SK-N-SH (cell line): Measurements from ENCODE around the gene SLC22A17.

Experiments
- CHD2 ChIP-seq: fragments of 150-350 bp; IDR thresholded peaks from 2 replicates; pipeline ENCODE4 v1.6.1; 2018; ENCODE audit warnings: low read length; ENCODE audit not compliant: partially characterized antibody
- CTCF ChIP-seq: fragments of 200-600 bp; sonication (generic); IDR thresholded peaks from 2 replicates; pipeline ENCODE4 v1.6.1; 2017; ENCODE audit warnings: antibody characterized with exemption, mild to moderate bottlenecking, moderate library complexity
- ELF1 ChIP-seq: IDR thresholded peaks from 2 replicates; pipeline ENCODE4 v1.4.0; 2012
- EP300 ChIP-seq, 2 experiments: IDR thresholded peaks; 2 replicates each; pipeline versions ENCODE4 v1.4.0 to v1.6.1; 2012; ENCODE audit warnings: borderline replicate concordance in 1 of 2, low read depth in 1 of 2, low read length in 1 of 2
- FOSL2 ChIP-seq: IDR thresholded peaks from 2 replicates; pipeline ENCODE4 v1.4.0; 2012; ENCODE audit warnings: low read depth, mild to moderate bottlenecking, moderate library complexity, borderline replicate concordance
- GABPA ChIP-seq: IDR thresholded peaks from 2 replicates; pipeline ENCODE4 v1.4.0; 2012; ENCODE audit warnings: low read depth, mild to moderate bottlenecking
- GATA2 ChIP-seq: sonication (generic); formaldehyde crosslinking; IDR thresholded peaks from 2 replicates; pipeline ENCODE4 v1.5.0; 2020; ENCODE audit warnings: mild to moderate bottlenecking, missing genetic modification reagents
- IRF3 ChIP-seq: fragments of 150-350 bp; IDR thresholded peaks from 2 replicates; pipeline ENCODE4 v1.6.1; 2016; ENCODE audit warnings: mild to moderate bottlenecking, low read depth, low read length
- MAX ChIP-seq: IDR thresholded peaks from 2 replicates; pipeline ENCODE4 v1.4.0; 2012; ENCODE audit warnings: low read depth
- NFIC ChIP-seq: IDR thresholded peaks from 2 replicates; pipeline ENCODE4 v1.4.0; 2012; ENCODE audit warnings: borderline replicate concordance
- POLR2AphosphoS5 ChIP-seq: IDR thresholded peaks from 2 replicates; pipeline ENCODE4 v1.6.1; 2012; ENCODE audit warnings: low read depth, low read length
- REST ChIP-seq: IDR thresholded peaks from 2 replicates; pipeline ENCODE4 v1.6.1; 2012; ENCODE audit warnings: mild to moderate bottlenecking, low read depth, low read length, moderate library complexity

- TF ChIP-seq IRF3 (no peak), REST (no peak), CTCF (no peak), MAX (no peak), ELF1 (no peak), NFIC (no peak), POLR2AphosphoS5 (no peak), EP300 (IDR thresholded peaks at IDR 0.05; ENCODE audit: borderline replicate concordance in 1 of 2, low read depth in 1 of 2, low read length in 1 of 2) (no peak), GABPA (no peak), FOSL2 (no peak), CHD2 (no peak), GATA2 (no peak)
Measured at GRCh38 chr14:23307687-23308644, 44.7 kb downstream of the SLC22A17 start.
